H1 (cell line): Measurements from ENCODE around the gene LGALS4. TPM values are rescaled to one million over a fixed set of nuclear protein-coding genes. Genes with fewer than 3 reads are reported as not detected.
A peak's percentile ranks its signal among the peaks of the same experiment; 100 is the strongest.

Experiments
- ASH2L ChIP-seq: fragments of 200-600, 300-600 bp; sonication (generic); IDR thresholded peaks from one replicate; pipeline ENCODE4 v1.7.1; 2017; ENCODE audit warnings: low read length
- CREB1 ChIP-seq: IDR thresholded peaks from 2 replicates; pipeline ENCODE4 v1.6.1; 2012; ENCODE audit warnings: inconsistent platforms
- EGR1 ChIP-seq: IDR thresholded peaks from 2 replicates; pipeline ENCODE4 v1.6.1; 2011; ENCODE audit warnings: low read depth, low read length, borderline replicate concordance
- FOSL1 ChIP-seq: IDR thresholded peaks from 2 replicates; pipeline ENCODE4 v1.6.1; 2011; ENCODE audit warnings: mild to moderate bottlenecking, low read depth, low read length, moderate library complexity; ENCODE audit not compliant: insufficient read depth
- GABPA ChIP-seq: IDR thresholded peaks from 2 replicates; pipeline ENCODE4 v1.6.1; 2011; ENCODE audit warnings: mild to moderate bottlenecking, low read length, moderate library complexity, borderline replicate concordance; ENCODE audit not compliant: insufficient read depth
- HDAC6 ChIP-seq: IDR thresholded peaks from one replicate; pipeline ENCODE4 v1.7.1; 2012; ENCODE audit warnings: low read depth, mild to moderate bottlenecking, inconsistent platforms, low read length, moderate library complexity
- JUND ChIP-seq: IDR thresholded peaks from 2 replicates; pipeline ENCODE4 v1.6.1; 2011; ENCODE audit warnings: mild to moderate bottlenecking, improper control_type of control experiment, low read length
- KDM1A ChIP-seq: fragments of 200-600, 300-600 bp; sonication (generic); IDR thresholded peaks from 2 replicates; pipeline ENCODE4 v1.7.1; 2016; ENCODE audit warnings: mild to moderate bottlenecking, low read length, borderline replicate concordance
- KDM4A ChIP-seq: IDR thresholded peaks from one replicate; pipeline ENCODE4 v1.7.1; 2012; ENCODE audit warnings: low read depth, mild to moderate bottlenecking, moderate library complexity, low read length, inconsistent platforms; ENCODE audit not compliant: severe bottlenecking
- KDM5A ChIP-seq: fragments of 200-600 bp; IDR thresholded peaks from 2 replicates; pipeline ENCODE4 v1.7.1; 2012; ENCODE audit warnings: mild to moderate bottlenecking, low read length, inconsistent platforms, mixed read lengths
- NANOG ChIP-seq: IDR thresholded peaks from 2 replicates; pipeline ENCODE4 v1.6.1; 2011; ENCODE audit warnings: low read length, low read depth, mild to moderate bottlenecking, inconsistent platforms; ENCODE audit not compliant: insufficient read depth, poor library complexity, severe bottlenecking
- PHF8 ChIP-seq: fragments of 200-600 bp; sonication (generic); conservative IDR thresholded peaks from 2 replicates; pipeline ENCODE4 v1.7.1; 2012; ENCODE audit warnings: low read depth, mild to moderate bottlenecking, inconsistent platforms, low read length, moderate library complexity
- POLR2AphosphoS5 ChIP-seq: IDR thresholded peaks from 2 replicates; pipeline ENCODE4 v1.6.1; 2011; ENCODE audit warnings: low read depth, low read length
- RAD21 ChIP-seq, 2 experiments: IDR thresholded peaks in 1 of 2; conservative IDR thresholded peaks in 1 of 2; 2 replicates each; pipeline ENCODE4 v1.6.1; 2011; ENCODE audit warnings: low read depth in 2 of 2, low read length in 2 of 2, improper control_type of control experiment in 1 of 2, inconsistent platforms in 1 of 2, mild to moderate bottlenecking in 1 of 2, moderate library complexity in 1 of 2
- RBBP5 ChIP-seq: IDR thresholded peaks from 2 replicates; pipeline ENCODE4 v1.7.1; 2012; ENCODE audit warnings: low read depth, mild to moderate bottlenecking, inconsistent platforms, low read length, moderate library complexity, borderline replicate concordance
- RXRA ChIP-seq: IDR thresholded peaks from 2 replicates; pipeline ENCODE4 v1.6.1; 2011; ENCODE audit warnings: low read depth, mild to moderate bottlenecking, low read length, moderate library complexity; ENCODE audit not compliant: insufficient read depth
- SAP30 ChIP-seq: fragments of 300-600 bp; sonication (generic); IDR thresholded peaks from 2 replicates; pipeline ENCODE4 v1.7.1; 2012; ENCODE audit warnings: low read length, moderate library complexity, mild to moderate bottlenecking, inconsistent platforms; ENCODE audit not compliant: insufficient read depth, insufficient replicate concordance
- SIX5 ChIP-seq: IDR thresholded peaks from 2 replicates; pipeline ENCODE4 v1.6.1; 2011; ENCODE audit warnings: mild to moderate bottlenecking, low read depth, low read length
- SUZ12 ChIP-seq: fragments of 200-600 bp; sonication (generic); IDR thresholded peaks from 2 replicates; pipeline ENCODE4 v1.6.1; 2012; ENCODE audit warnings: mild to moderate bottlenecking, inconsistent platforms, low read length, moderate library complexity, mixed read lengths
- TBP ChIP-seq: IDR thresholded peaks from 2 replicates; pipeline ENCODE4 v1.6.1; 2011; ENCODE audit warnings: low read depth, low read length, improper control_type of control experiment
- TCF12 ChIP-seq: IDR thresholded peaks from 2 replicates; pipeline ENCODE4 v1.6.1; 2011; ENCODE audit warnings: low read depth, mild to moderate bottlenecking, low read length
- YY1 ChIP-seq: IDR thresholded peaks from 2 replicates; pipeline ENCODE4 v1.6.1; 2011; ENCODE audit warnings: low read depth, mild to moderate bottlenecking, low read length
- polyA plus RNA-seq, 7 experiments: library from polyadenylated mRNA; depleted of rRNA in 3 of 7; stranded (reverse) in 5 of 7; unstranded in 2 of 7; fragments of >200 nt in 5 of 7; fragments of 200-250 nt in 2 of 7; gene quantifications; 1 replicate in 5 of 7; 2 replicates in 1 of 7; 4 replicates in 1 of 7; pipeline versions ENCODE4 v1.2.1 to v1.2.3, GENCODE V29; 2011 to 2013; ENCODE audit warnings: missing spikeins in 2 of 7, mixed read lengths in 2 of 7
- total RNA-seq: library from RNA; stranded (reverse); fragmentation: NEBNext Ultra II Directional; extraction: Animal tissue kit (Norgen Biotek cat#: 25700); gene quantifications from 2 replicates; pipeline ENCODE4 v1.2.1, GENCODE V29; 2021
- TF ChIP-seq, protein P1 (sequence below): IDR thresholded peaks from 2 replicates; pipeline ENCODE4 v1.6.1; 2012; ENCODE audit warnings: inconsistent platforms

Gene LGALS4
- total and polyA plus RNA-seq, 2 of the 8 experiments (the other 6 are each of a cell fraction or from before 2014, with no cell fraction given), result 0.32 to 0.37 TPM

DNA sequence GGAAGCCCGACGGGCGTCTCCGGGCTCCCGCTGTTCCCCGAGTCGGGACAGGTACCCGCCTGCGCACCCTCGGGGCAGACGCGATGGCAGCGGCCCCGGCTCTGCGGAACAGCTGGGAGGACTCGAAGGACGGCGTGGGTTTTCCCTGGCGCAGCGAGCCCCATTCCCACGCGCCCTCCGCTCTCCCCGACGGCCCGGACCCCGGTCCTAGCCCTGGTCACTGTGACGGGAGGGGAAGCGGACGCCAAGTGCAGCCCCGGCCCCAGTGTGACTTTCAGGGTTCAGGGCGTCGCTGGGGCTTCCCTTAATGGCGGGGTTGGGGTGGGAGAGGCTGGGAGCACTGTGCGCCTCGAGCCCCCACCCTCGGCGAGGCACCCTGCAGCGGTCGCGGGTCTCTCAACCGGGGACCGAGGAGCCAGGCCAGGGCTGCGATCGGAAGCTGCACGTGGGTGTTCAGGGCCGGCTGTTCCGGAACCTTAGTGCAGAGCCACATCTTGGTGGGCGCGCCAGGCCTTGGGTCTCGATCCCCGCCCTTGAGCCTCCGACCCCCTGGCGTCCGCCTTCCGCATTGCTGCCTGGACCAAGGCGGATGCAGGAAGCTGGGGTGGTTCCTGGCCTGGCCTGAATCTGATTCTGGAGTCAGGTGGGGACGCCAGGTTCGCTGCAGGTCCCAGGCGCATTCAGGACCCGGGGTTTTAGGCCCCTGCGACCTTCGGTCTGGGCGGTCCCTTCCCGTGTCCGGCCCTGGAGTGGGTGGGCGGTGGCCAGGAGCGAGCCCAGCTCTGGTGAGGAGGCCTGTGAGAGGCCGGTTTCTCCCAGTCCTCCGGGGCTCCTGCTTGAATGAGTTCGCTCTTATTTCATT, 20.3 kb downstream of the LGALS4 start (continued):
- TF ChIP-seq ASH2L (no peak), NANOG (no peak), KDM5A (no peak), TCF12 (no peak), JUND (no peak), EGR1 (0 out of 2 replicates have a peak, but pooled peaks have one; percentile 34), YY1 (no peak), SAP30 (no peak), KDM4A (no peak), PHF8 (no peak), RAD21 (IDR thresholded peaks at IDR 0.05 in 1 of 2, conservative IDR thresholded peaks at IDR 0.05 in 1 of 2; ENCODE audit: low read depth in 2 of 2, low read length in 2 of 2) (peak; percentile 24 to 49; a peak in 3 of 4 replicates), SUZ12 (no peak), TBP (no peak), SIX5 (no peak), FOSL1 (no peak), RXRA (no peak), CREB1 (no peak), HDAC6 (no peak), GABPA (no peak), RBBP5 (no peak), KDM1A (no peak), POLR2AphosphoS5 (no peak)
- TF ChIP-seq, protein P1, sequence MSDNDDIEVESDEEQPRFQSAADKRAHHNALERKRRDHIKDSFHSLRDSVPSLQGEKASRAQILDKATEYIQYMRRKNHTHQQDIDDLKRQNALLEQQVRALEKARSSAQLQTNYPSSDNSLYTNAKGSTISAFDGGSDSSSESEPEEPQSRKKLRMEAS, result peak; percentile 69; the same call in 1 of the 2 replicates
